VCaP (cell line): ENCODE measurements around the gene XRN1.
"Not testable (repeated sequence)": the region's sequence is repeated elsewhere in the genome, so short reads cannot be mapped to it uniquely, and the experiment has no call there.

ENCODE experiments used
- H3K27ac ChIP-seq: fragments of 450-650 bp; 2 replicates; pipeline ENCODE4 v1.5.1; 2017
- CTCF ChIP-seq: fragments of 450-650 bp; conservative IDR thresholded peaks from 2 replicates; pipeline ENCODE4 v1.5.1; 2017; ENCODE audit warnings: mild to moderate bottlenecking, moderate library complexity

XRN1 gene

GRCh38 chr3:142348460-142348859, 99.4 kb downstream of the XRN1 start:
- no peak overlapping the region for H3K27ac ChIP-seq
- no peak for TF ChIP-seq CTCF

- TF ChIP-seq CTCF = no peak
- H3K27ac ChIP-seq = no peak overlapping the region
Observed at GRCh38 chr3:142337994-142338393, 109.8 kb downstream of the XRN1 start.

GRCh38 chr3:142332390-142332789, 115.4 kb downstream of the XRN1 start:
- no peak for TF ChIP-seq CTCF
- no peak overlapping the region for H3K27ac ChIP-seq

- H3K27ac ChIP-seq = not testable (repeated sequence)
Observed at GRCh38 chr3:142324275-142324953, 123.4 kb downstream of the XRN1 start.

- no peak overlapping the region for H3K27ac ChIP-seq
- no peak for TF ChIP-seq CTCF
Observed at GRCh38 chr3:142319912-142320311, 127.9 kb downstream of the XRN1 start.

- H3K27ac ChIP-seq = no peak overlapping the region
- no peak for TF ChIP-seq CTCF
Observed at GRCh38 chr3:142319094-142319493, 128.7 kb downstream of the XRN1 start.

- H3K27ac ChIP-seq = no peak overlapping the region
- no peak for TF ChIP-seq CTCF
Observed at GRCh38 chr3:142318331-142318730, 129.5 kb downstream of the XRN1 start.

GRCh38 chr3:142315978-142316388, 131.9 kb downstream of the XRN1 start:
- H3K27ac ChIP-seq = 0 out of 2 replicates have a peak overlapping the region, but pooled peaks have one; percentile 8

- no peak for TF ChIP-seq CTCF
- no peak overlapping the region for H3K27ac ChIP-seq
Observed at GRCh38 chr3:142315083-142315482, 132.8 kb downstream of the XRN1 start.
